Thoracic aorta (tissue), 2 donors: Measurements from ENCODE around the gene CORO7. TPM values are rescaled to one million over a fixed set of nuclear protein-coding genes. Genes with fewer than 3 reads are reported as not detected.

Experiments used
- ATAC-seq: fragments of 150-250 bp; one replicate; pipeline ENCODE4 v1.8.0; 2017; ENCODE audit warnings: low read depth; ENCODE audit not compliant: insufficient number of reproducible peaks, low FRiP score
- DNase-seq: peaks from one replicate; pipeline ENCODE4 v3.0.0-alpha.2; 2020; ENCODE audit warnings: low spot score
- H3K27ac ChIP-seq, 2 donors: fragments of 200-600 bp; sonication (generic); 1 replicate in 1 of 2; 2 replicates in 1 of 2; pipeline ENCODE4 v1.5.1; 2016; ENCODE audit warnings: mild to moderate bottlenecking in 2 of 2, moderate library complexity in 2 of 2
- H3K27me3 ChIP-seq: fragments of 200-600 bp; sonication (generic); replicated peaks from 2 replicates; pipeline ENCODE4 v1.6.0; 2016; ENCODE audit warnings: mild to moderate bottlenecking; ENCODE audit not compliant: insufficient read depth
- H3K36me3 ChIP-seq: fragments of 200-600 bp; sonication (generic); one replicate; pipeline ENCODE4 v1.5.1; 2016
- H3K4me1 ChIP-seq, 2 donors: fragments of 200-600 bp; sonication (generic); 1 replicate in 1 of 2; 2 replicates in 1 of 2; pipeline versions ENCODE4 v1.5.1 to v1.6.0; 2016; ENCODE audit warnings: low read depth in 2 of 2, mild to moderate bottlenecking in 1 of 2; ENCODE audit not compliant: control insufficient read depth in 1 of 2
- H3K4me3 ChIP-seq: fragments of 200-600 bp; sonication (generic); 2 replicates; pipeline ENCODE4 v1.5.1; 2016; ENCODE audit warnings: mild to moderate bottlenecking
- H3K9me3 ChIP-seq: fragments of 200-600 bp; sonication (generic); 2 replicates; pipeline ENCODE4 v1.5.1; 2016
- CTCF ChIP-seq: fragments of 200-600 bp; sonication (generic); IDR thresholded peaks from one replicate; pipeline ENCODE4 v1.5.1; 2019; ENCODE audit warnings: antibody characterized with exemption
- total RNA-seq, 2 donors: library from RNA; depleted of rRNA; stranded (reverse); fragments of >200 nt; gene quantifications; one replicate each; pipeline versions ENCODE4 v1.1.0 to v1.2.3, GENCODE V29; 2016

CORO7 gene
- total RNA-seq, 2 donors from 2014 or later: 71.1 to 79.1 TPM

GRCh38 chr16:4365014-4365406, 51.4 kb downstream of the CORO7 start:
- DNase-seq (no peak), ATAC-seq (no peak)
- H3K4me1 ChIP-seq: peaks cover 15 to 26% of the 10 kb centered on the region in 2 donors
- no peak overlapping the region for H3K4me3 ChIP-seq
- no peaks in the 10 kb centered on the region for H3K27me3 ChIP-seq
- no peak overlapping the region for H3K27ac ChIP-seq
- TF ChIP-seq CTCF: no peak
- peaks cover 12% of the 10 kb centered on the region for H3K36me3 ChIP-seq
- H3K9me3 ChIP-seq: no peaks in the 10 kb centered on the region

DNA sequence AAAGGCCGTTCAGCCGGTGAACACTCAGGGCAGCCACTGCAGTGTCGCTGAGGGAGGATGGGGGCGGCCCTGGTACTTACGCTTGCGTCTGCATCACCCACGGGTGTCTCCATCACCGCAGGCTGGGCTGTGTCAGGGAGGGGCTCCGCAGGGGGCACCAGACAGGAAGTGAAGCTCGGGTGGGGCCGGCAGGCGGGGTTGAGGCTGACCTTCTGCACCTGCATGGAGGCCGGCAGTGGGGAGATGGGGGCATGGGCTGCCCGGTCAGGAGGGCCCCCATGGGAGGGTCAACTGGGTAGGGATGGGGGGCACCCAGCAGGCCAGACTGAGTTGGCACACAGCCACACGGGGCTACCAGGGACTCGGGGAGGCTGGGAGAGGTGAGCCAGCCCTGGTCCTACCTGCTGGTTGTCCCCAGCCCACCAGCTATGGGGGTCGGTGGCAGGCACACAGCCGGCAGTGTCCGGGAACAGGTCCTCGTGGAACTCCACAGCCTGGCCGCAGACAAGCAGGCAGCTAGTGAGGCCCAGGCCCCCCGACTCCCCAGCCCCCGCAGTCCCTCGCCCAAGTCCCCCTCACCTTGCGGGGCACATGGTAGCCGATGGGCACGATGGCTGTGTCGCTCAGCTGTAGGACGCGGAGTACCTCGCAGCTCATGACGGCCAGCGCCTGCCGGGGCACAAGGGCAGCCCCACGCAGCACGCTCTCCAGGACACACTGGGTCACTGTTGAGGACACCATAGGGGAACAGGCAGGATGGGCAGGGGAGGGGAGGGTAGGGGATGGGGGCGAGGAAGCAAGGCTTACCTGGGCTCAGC, 52.0 kb downstream of the CORO7 start:
- no peaks in the 10 kb centered on the region for H3K27me3 ChIP-seq
- H3K9me3 ChIP-seq: no peaks in the 10 kb centered on the region
- no peak overlapping the region for H3K27ac ChIP-seq
- no peak overlapping the region for H3K4me3 ChIP-seq
- ATAC-seq (no peak), DNase-seq (no peak)
- TF ChIP-seq CTCF: no peak
- peaks cover 9 to 20% of the 10 kb centered on the region in 2 donors for H3K4me1 ChIP-seq
- peaks cover 12% of the 10 kb centered on the region for H3K36me3 ChIP-seq

DNA sequence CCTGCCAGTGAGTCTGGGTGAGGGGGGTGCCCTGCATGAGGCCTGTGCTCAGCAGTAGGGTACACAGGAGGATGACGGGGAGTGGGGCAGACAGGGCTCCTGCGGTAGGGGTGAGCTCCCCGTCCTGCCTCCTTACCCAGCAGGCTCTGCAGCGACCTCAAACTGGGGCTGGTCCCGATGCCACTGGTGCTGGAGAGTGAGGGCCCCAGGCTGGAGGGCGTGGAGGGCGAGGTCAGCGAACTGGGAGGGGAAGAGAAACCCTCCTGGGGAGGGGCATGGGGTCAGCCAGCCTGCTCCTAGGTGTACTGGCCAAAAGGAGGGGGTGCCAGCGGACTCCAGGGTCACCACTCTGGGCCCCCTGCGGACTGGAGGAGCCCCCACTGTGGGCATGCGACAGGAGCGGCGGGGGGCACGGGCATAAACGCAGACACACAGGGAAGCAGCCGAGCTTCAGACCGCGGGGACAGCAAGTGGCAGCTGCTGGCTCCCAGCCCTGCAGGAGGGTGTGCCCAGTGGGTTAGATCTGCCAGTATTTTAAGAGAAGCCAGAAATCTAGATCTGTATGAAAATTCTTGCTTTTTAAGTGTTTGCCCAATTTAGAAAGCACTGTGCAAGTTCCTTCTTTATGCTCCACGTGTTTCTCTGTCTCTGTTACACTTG, 53.8 kb downstream of the CORO7 start:
- peaks cover 0 to 2% of the 10 kb centered on the region in 2 donors for H3K4me1 ChIP-seq
- no peaks in the 10 kb centered on the region for H3K27me3 ChIP-seq
- TF ChIP-seq CTCF: no peak
- H3K27ac ChIP-seq: no peak overlapping the region
- no peak for ATAC-seq
- peaks cover 16% of the 10 kb centered on the region for H3K36me3 ChIP-seq
- H3K9me3 ChIP-seq: no peaks in the 10 kb centered on the region
- no peak for DNase-seq
- H3K4me3 ChIP-seq: no peak overlapping the region

DNA sequence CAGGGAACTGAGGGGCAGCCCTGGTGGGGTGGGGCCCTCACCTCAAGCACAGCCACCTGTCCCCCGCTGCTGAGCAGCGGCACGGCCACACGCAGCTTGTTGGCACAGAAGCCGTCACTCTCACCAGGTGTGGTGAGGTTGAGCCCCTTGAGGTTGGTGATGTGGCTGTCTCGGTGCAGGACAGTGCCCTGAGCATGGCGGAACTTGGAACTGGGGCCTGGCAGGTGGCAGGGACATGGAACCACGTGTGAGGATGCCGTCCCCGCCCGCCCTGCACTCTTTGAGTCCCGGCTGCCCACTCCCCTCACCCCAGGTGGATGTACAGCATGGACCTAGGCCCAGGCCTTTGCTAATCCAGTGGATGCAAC, 54.5 kb downstream of the CORO7 start:
- TF ChIP-seq CTCF: no peak
- Histone ChIP-seq H3K27me3 (no peaks in the 10 kb centered on the region), H3K4me1 (no peaks in the 10 kb centered on the region), H3K4me3 (no peak overlapping the region), H3K27ac (no peak overlapping the region), H3K36me3 (peaks cover 16% of the 10 kb centered on the region), H3K9me3 (no peaks in the 10 kb centered on the region)
- DNase-seq: no peak
- ATAC-seq: no peak

- Histone ChIP-seq H3K27me3 (no peaks in the 10 kb centered on the region), H3K4me1 (no peaks in the 10 kb centered on the region), H3K27ac (no peak overlapping the region), H3K9me3 (no peaks in the 10 kb centered on the region), H3K4me3 (no peak overlapping the region), H3K36me3 (peaks cover 16% of the 10 kb centered on the region)
- no peak for DNase-seq
- TF ChIP-seq CTCF: no peak
- no peak for ATAC-seq
Measured at GRCh38 chr16:4361033-4361943, 55.1 kb downstream of the CORO7 start.
